ENCODE data around the gene CREB3L4.
A peak's percentile ranks its signal among the peaks of the same experiment; 100 is the strongest.
"Not testable (repeated sequence)": the region's sequence is repeated elsewhere in the genome, so short reads cannot be mapped to it uniquely, and the experiment has no call there.

CREB3L4 gene

DNA sequence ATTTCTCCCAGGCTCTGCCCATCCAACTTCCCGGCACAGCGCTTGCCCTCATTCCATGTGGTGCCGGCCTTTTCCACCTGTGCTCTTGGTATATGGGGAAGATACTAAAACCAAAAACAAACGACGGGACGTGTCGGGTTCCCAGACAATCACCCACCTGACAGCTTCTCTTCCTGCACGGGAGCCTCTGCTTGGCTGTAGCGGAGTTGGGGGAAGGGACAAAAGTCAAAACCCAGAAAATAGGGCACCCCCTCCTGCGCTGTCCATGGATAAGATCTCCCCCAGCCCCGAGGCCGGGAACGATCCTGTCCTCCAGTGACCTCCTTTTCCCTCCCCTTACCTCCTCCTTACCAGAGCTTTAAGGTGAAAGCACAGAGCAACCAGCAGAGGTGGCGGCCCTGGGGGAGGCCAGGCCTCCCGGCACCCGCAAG is 9.1 kb downstream of the CREB3L4 start:
- peak overlapping the region; percentile 81 for H3K4me2 ChIP-seq (ENCODE audit: low read length)
- peak overlapping the region; percentile 81 for H3K27ac ChIP-seq
- TF ChIP-seq, protein P1, sequence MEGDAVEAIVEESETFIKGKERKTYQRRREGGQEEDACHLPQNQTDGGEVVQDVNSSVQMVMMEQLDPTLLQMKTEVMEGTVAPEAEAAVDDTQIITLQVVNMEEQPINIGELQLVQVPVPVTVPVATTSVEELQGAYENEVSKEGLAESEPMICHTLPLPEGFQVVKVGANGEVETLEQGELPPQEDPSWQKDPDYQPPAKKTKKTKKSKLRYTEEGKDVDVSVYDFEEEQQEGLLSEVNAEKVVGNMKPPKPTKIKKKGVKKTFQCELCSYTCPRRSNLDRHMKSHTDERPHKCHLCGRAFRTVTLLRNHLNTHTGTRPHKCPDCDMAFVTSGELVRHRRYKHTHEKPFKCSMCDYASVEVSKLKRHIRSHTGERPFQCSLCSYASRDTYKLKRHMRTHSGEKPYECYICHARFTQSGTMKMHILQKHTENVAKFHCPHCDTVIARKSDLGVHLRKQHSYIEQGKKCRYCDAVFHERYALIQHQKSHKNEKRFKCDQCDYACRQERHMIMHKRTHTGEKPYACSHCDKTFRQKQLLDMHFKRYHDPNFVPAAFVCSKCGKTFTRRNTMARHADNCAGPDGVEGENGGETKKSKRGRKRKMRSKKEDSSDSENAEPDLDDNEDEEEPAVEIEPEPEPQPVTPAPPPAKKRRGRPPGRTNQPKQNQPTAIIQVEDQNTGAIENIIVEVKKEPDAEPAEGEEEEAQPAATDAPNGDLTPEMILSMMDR (IDR thresholded peaks at IDR 0.05) = no peak
- H2AFZ ChIP-seq = peak overlapping the region; percentile 93
- H3K4me1 ChIP-seq = no peaks in the 10 kb centered on the region
- H3K79me2 ChIP-seq = no peaks in the 10 kb centered on the region
- H3K4me3 ChIP-seq (ENCODE audit: low read depth, low read length) = peak overlapping the region; percentile 82
- H3K9ac ChIP-seq = peak overlapping the region; percentile 13
- no peaks in the 10 kb centered on the region for H3K27me3 ChIP-seq (ENCODE audit: control insufficient read depth, insufficient read depth, low read length)
- H3K36me3 ChIP-seq (ENCODE audit: control insufficient read depth, insufficient read depth, low read length) = no peaks in the 10 kb centered on the region
- no peaks in the 10 kb centered on the region for H3K9me3 ChIP-seq (ENCODE audit: control insufficient read depth, low read length)

DNA sequence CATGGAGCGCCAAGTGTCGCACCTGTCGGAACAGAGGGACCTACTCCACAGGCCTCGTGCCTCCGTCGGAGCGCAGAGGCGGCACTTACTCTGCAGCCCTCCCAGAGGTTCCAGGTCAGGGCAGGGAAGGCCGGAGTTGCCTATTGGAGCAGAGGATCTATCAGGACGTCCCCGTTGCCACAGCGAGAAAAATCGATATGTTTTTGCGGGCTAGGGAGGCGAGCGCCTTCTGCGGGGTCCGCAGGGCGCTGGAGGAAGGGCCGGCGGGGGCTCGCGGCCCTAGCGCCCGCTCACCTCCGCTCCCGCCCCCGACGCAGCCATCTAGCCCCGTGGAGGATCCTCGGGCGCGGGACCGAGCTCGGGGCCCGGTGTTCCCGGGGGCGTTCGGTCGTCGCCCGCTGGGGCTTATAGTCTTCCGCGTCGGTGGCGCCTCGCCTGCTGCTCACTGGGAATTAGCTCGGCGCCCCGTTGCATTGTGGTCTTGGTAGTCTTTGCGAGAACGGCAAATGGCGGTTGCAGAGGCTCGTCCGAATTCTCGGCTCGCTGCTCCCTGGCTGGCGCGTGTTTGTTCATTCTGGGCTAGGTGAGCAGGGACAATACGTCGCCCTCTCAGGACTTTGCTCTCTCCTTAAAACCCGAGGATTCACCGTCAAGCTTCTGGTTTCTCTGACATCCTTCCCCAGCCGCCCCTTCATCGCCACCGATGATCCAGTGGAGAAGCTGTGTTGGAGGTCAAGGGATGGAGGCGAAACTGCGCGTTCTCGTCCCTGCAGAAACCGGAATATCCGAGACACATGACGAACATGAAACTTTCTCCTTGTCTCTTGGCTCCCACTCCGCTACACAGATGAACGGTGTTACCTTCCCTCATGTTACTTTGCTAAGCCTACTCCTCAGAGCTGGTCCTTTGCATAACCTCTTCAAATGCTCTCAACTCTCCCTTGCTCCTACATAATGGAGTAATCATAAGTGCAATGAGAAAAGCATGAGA is 9.8 kb downstream of the CREB3L4 start, which contains the start of gene JTB:
TSS of gene JTB (minus strand) at position 425 of the 991 bp plus-strand sequence. CDS start at position 3, 422 bp downstream.
- no peaks in the 10 kb centered on the region for H3K9me3 ChIP-seq (ENCODE audit: control insufficient read depth, low read length)
- H3K4me1 ChIP-seq = no peaks in the 10 kb centered on the region
- peak within 1 kb of the TSS; percentile 81 for H3K27ac ChIP-seq
- H3K79me2 ChIP-seq = no peaks in the 10 kb centered on the region
- H3K4me2 ChIP-seq (ENCODE audit: low read length) = peak within 1 kb of the TSS; percentile 81
- H3K4me3 ChIP-seq (ENCODE audit: low read depth, low read length) = peak within 1 kb of the TSS; percentile 82
- no peaks in the 10 kb centered on the region for H3K27me3 ChIP-seq (ENCODE audit: control insufficient read depth, insufficient read depth, low read length)
- peak within 1 kb of the TSS; percentile 13 for H3K9ac ChIP-seq
- no peaks in the 10 kb centered on the region for H3K36me3 ChIP-seq (ENCODE audit: control insufficient read depth, insufficient read depth, low read length)
- peak within 1 kb of the TSS; percentile 93 for H2AFZ ChIP-seq
- TF ChIP-seq, protein P1 (IDR thresholded peaks at IDR 0.05) = no peak

DNA sequence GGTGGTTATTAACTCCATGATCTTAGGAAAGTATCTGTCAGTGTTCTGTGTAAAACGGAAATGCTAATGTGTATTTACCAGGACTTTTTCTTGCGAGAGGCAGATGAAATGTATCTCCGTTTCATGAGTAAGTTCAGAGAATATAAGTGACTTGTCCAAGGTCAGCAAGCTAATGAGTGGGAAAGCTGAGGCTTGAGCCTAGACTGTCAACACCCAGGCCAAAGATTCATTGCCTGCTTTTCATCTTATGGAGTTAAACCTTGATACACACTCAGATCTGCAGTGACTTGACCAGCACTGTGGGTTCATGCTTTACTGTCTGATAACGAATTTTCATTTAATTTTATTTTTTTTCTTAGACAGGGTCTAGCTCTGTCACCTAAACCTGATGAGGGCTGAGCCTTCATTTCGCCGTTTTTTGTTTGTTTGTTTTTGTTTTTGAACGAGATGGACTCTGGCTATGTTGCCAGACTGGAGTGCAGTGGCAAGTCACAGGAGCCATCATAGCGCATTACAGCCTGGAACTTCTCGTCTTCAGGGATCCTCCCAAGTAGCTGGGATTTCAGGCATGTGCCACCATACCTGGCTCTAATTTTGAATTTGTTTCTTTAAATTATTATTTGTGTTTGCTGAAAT is 10.7 kb downstream of the CREB3L4 start:
- Histone ChIP-seq H3K27me3 (ENCODE audit: control insufficient read depth, insufficient read depth, low read length) (no peaks in the 10 kb centered on the region), H2AFZ (peak overlapping the region; percentile 93), H3K4me3 (ENCODE audit: low read depth, low read length) (peak overlapping the region; percentile 82), H3K79me2 (no peaks in the 10 kb centered on the region), H3K4me1 (no peaks in the 10 kb centered on the region), H3K27ac (peak overlapping the region; percentile 81), H3K4me2 (ENCODE audit: low read length) (peak overlapping the region; percentile 81), H3K36me3 (ENCODE audit: control insufficient read depth, insufficient read depth, low read length) (no peaks in the 10 kb centered on the region), H3K9ac (no peak overlapping the region), H3K9me3 (ENCODE audit: control insufficient read depth, low read length) (no peaks in the 10 kb centered on the region)
- TF ChIP-seq, protein P1 (IDR thresholded peaks at IDR 0.05) = no peak

DNA sequence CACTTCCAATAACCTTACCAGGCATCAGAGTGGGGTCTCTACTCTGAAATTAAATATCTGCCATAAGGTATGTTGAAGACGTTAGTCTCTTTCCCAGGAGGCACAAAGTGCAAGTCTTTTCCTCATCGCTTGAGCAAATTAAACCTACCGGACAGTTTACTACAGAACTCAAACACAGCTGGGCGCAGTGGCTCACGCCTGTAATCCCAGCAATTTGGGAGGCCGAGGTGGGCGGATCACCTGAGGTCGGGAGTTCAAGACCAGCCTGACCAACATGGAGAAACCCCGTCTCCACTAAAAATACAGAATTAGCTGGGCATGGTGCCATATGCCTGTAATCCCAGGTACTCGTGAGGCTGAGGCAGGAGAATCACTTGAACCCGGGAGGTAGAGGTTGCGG is 11.4 kb downstream of the CREB3L4 start:
- H3K9me3 ChIP-seq (ENCODE audit: control insufficient read depth, low read length); H3K79me2 ChIP-seq; H3K4me3 ChIP-seq (ENCODE audit: low read depth, low read length); H3K27ac ChIP-seq; H3K36me3 ChIP-seq (ENCODE audit: control insufficient read depth, insufficient read depth, low read length); H2AFZ ChIP-seq; H3K4me2 ChIP-seq (ENCODE audit: low read length); H3K9ac ChIP-seq; H3K4me1 ChIP-seq; H3K27me3 ChIP-seq (ENCODE audit: control insufficient read depth, insufficient read depth, low read length): not testable (repeated sequence)

DNA sequence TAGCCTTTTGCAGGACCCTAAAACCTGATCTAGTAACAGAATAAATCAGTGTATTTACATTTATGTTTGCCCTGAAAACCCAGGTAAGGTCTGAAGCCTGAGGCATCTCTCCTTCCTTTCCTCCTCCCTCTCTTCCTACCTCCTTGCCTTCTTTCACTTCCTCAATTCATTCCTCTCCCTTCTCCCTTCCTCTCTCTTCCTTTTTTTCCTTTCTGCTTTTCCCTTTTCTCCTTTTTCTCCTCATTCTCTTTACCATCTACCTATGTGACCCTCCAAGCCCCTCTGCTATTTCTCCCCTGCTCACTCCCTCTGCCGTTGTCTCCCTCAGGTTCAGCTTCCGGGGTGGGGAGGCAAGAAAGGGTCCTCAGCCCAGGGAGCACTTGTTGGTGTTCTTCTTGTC is 14.0 kb downstream of the CREB3L4 start:
- not testable (repeated sequence) for H3K4me3 ChIP-seq (ENCODE audit: low read depth, low read length); H3K9ac ChIP-seq; H3K79me2 ChIP-seq; H2AFZ ChIP-seq; H3K9me3 ChIP-seq (ENCODE audit: control insufficient read depth, low read length); H3K4me1 ChIP-seq; H3K4me2 ChIP-seq (ENCODE audit: low read length); H3K36me3 ChIP-seq (ENCODE audit: control insufficient read depth, insufficient read depth, low read length); H3K27me3 ChIP-seq (ENCODE audit: control insufficient read depth, insufficient read depth, low read length); H3K27ac ChIP-seq
